ENCODE data around the gene DEDD2. TPM values are rescaled to one million over a fixed set of nuclear protein-coding genes. Genes with fewer than 3 reads are reported as not detected.

Gene DEDD2
- polyA plus RNA-seq, 3 donors: 125 to 141 (median 133) TPM

DNA sequence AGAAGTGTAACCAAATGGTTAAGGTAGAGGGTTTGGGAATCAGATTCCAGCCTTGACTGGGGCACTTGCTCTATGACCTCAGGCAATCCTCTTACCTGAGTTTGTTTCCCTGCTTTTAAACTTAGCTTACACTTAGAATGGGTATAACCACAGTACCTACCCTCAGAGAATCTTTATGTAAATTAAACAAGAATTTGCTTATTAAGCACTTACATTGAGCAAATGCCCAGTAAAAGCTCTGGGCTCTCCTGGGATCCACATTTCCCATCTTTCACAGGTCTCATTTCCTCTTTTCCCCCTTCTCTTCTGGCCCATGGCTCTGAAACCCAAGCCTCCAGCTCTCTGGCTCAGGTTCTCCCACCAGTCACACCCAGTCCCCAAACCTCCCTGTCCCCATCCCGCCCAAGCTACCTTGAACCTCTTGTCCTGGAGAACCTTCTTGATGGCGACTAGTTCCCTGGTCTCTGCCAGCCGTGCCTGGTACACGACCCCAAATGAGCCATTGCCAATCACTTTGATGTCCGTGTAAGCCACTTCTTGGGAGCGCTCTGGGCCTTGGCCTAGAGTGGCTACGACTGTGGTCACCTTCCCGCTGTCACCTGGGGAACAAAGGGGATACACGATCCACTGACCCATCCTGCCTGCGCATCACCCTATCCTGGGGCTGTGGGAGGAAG is 22.2 kb upstream of the DEDD2 start:
- WGBS (ENCODE audit: insufficient coverage): 100% methylated on average over 6 of the region's 10 CpGs

DNA sequence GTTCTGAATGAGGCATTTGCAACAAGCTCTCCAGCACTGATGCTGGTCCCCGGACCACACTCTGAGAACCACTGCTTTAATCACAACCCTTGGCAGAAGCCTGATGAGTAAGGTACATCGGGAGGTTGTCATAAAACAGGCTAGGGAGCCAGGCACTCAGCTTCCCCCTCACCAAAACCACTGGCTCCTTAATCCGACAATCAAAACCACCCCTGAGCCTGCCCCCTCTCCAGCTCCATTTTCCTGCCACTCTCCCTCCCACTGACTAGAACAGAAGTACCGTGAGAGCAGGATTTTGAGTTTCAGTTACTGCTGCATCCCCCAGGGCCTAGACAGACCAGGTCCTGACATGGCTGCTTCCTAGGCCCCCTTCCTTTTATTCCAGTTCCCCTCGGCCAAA is 17.7 kb upstream of the DEDD2 start:
- peaks cover 14% of the 10 kb centered on the region for H3K4me1 Mint-ChIP-seq
- TF ChIP-seq CTCF (IDR thresholded peaks at IDR 0.05): no peak
- Histone ChIP-seq H3K4me2 (replicated peaks; ENCODE audit: extremely low read depth, low read length, poor library complexity, severe bottlenecking) (no peak overlapping the region), H3K27ac (ENCODE audit: low read depth in 1 of 2, low read length in 2 of 2) (no peak overlapping the region), H3K9ac (ENCODE audit: insufficient read depth, low read length, poor library complexity, severe bottlenecking) (no peak overlapping the region), H3K9me3 (replicated peaks in 1 of 2; ENCODE audit: control insufficient read depth in 1 of 2, insufficient read depth in 1 of 2, low read length in 2 of 2) (no peaks in the 10 kb centered on the region), H3K4me3 (replicated peaks in 1 of 3; ENCODE audit: low read depth in 2 of 3, low read length in 3 of 3) (no peak overlapping the region), H2AFZ (ENCODE audit: insufficient read depth, low read depth, low read length, poor library complexity, severe bottlenecking) (no peak overlapping the region), H3K27me3 (ENCODE audit: control insufficient read depth in 2 of 2, insufficient read depth in 2 of 2, low read length in 2 of 2) (no peaks in the 10 kb centered on the region), H3K4me1 (ENCODE audit: control insufficient read depth in 1 of 2, insufficient read depth in 2 of 2, low read length in 2 of 2) (peaks cover 5 to 7% of the 10 kb centered on the region in 2 donors), H3K79me2 (ENCODE audit: insufficient read depth, low read length) (peaks cover 60% of the 10 kb centered on the region), H4K20me1 (ENCODE audit: insufficient read depth, low read length) (peaks cover 97% of the 10 kb centered on the region), H3K36me3 (replicated peaks in 1 of 2; ENCODE audit: control insufficient read depth in 1 of 2, insufficient read depth in 2 of 2, low read length in 2 of 2) (peaks cover 80 to 86% of the 10 kb centered on the region in 2 donors)
- intact Hi-C loops (cut with micrococcal nuclease): loop anchor here in 1 of 2 donors (10.0 kb wide), 1 partner anchor 130 kb away; no protein-coding TSS in a partner anchor
- 60% methylated on average over 4 of the region's 5 CpGs for WGBS (ENCODE audit: insufficient coverage)
- H3K27me3 Mint-ChIP-seq (ENCODE audit: low read depth in 3 of 3): no peaks in the 10 kb centered on the region
- DNase-seq: no peak
- peak overlapping the region in 3 of 7 donors; percentile 40 to 85 (median 60) for H3K27ac Mint-ChIP-seq
- peaks cover 74 to 92% of the 10 kb centered on the region in 2 donors for H3K36me3 Mint-ChIP-seq
- H3K4me3 Mint-ChIP-seq: no peak overlapping the region
- no peaks in the 10 kb centered on the region for H3K9me3 Mint-ChIP-seq

More for the DNA sequence above, 22.2 kb upstream of the DEDD2 start:
- Mint-ChIP-seq H3K4me1 (peaks cover 42% of the 10 kb centered on the region), H3K27me3 (ENCODE audit: low read depth in 3 of 3) (no peaks in the 10 kb centered on the region), H3K36me3 (peaks cover 36 to 52% of the 10 kb centered on the region in 2 donors), H3K4me3 (no peak overlapping the region), H3K9me3 (no peaks in the 10 kb centered on the region), H3K27ac (peak overlapping the region in 5 of 7 donors; percentile 12 to 79 (median 61))
- peaks cover 33 to 40% of the 10 kb centered on the region in 2 donors for H3K4me1 ChIP-seq (ENCODE audit: control insufficient read depth in 1 of 2, insufficient read depth in 2 of 2, low read length in 2 of 2)
- no peak for TF ChIP-seq CTCF (IDR thresholded peaks at IDR 0.05)
- H3K27ac ChIP-seq (ENCODE audit: low read depth in 1 of 2, low read length in 2 of 2): peak overlapping the region in 1 of 2 donors; percentile 21
- no peaks in the 10 kb centered on the region for H3K9me3 ChIP-seq (replicated peaks in 1 of 2; ENCODE audit: control insufficient read depth in 1 of 2, insufficient read depth in 1 of 2, low read length in 2 of 2)
- H3K36me3 ChIP-seq (replicated peaks in 1 of 2; ENCODE audit: control insufficient read depth in 1 of 2, insufficient read depth in 2 of 2, low read length in 2 of 2): peaks cover 38 to 45% of the 10 kb centered on the region in 2 donors
- H2AFZ ChIP-seq (ENCODE audit: insufficient read depth, low read depth, low read length, poor library complexity, severe bottlenecking): no peak overlapping the region
- peaks cover 70% of the 10 kb centered on the region for H4K20me1 ChIP-seq (ENCODE audit: insufficient read depth, low read length)
- no peaks in the 10 kb centered on the region for H3K27me3 ChIP-seq (ENCODE audit: control insufficient read depth in 2 of 2, insufficient read depth in 2 of 2, low read length in 2 of 2)
- no peak overlapping the region for H3K4me3 ChIP-seq (replicated peaks in 1 of 3; ENCODE audit: low read depth in 2 of 3, low read length in 3 of 3)
- intact Hi-C loops (cut with micrococcal nuclease): loop anchor here (5.0 to 10.0 kb wide), 5 partner anchors 43 to 135 kb away; partner anchors contain the start of gene POU2F2 (in 1 of the 2)
- peaks cover 64% of the 10 kb centered on the region for H3K79me2 ChIP-seq (ENCODE audit: insufficient read depth, low read length)
- no peak for DNase-seq
- H3K4me2 ChIP-seq (replicated peaks; ENCODE audit: extremely low read depth, low read length, poor library complexity, severe bottlenecking): peak overlapping the region; percentile 2
- no peak overlapping the region for H3K9ac ChIP-seq (ENCODE audit: insufficient read depth, low read length, poor library complexity, severe bottlenecking)
